Epithelial cell of proximal tubule (primary cell): ENCODE results near the gene TTLL13. TPM values are rescaled to one million over a fixed set of nuclear protein-coding genes. Genes with fewer than 3 reads are reported as not detected.

Source experiments
- DNase-seq: peaks from one replicate; pipeline ENCODE4 v3.0.0-alpha.2; 2011; ENCODE audit warnings: low read depth
- H3K4me3 ChIP-seq: 2 replicates; pipeline ENCODE4 v1.5.1; 2011; ENCODE audit warnings: low read depth, mild to moderate bottlenecking, low read length
- CTCF ChIP-seq: conservative IDR thresholded peaks from 2 replicates; pipeline ENCODE4 v1.5.1; 2012; ENCODE audit warnings: low read depth, mild to moderate bottlenecking, low read length
- total RNA-seq: library from RNA; depleted of rRNA; stranded (reverse); fragments of >200 nt; gene quantifications from 2 replicates; pipeline ENCODE4 v1.2.3, GENCODE V29; 2015

Gene TTLL13
- total RNA-seq, 1 donor from 2014 or later = not detected

DNA sequence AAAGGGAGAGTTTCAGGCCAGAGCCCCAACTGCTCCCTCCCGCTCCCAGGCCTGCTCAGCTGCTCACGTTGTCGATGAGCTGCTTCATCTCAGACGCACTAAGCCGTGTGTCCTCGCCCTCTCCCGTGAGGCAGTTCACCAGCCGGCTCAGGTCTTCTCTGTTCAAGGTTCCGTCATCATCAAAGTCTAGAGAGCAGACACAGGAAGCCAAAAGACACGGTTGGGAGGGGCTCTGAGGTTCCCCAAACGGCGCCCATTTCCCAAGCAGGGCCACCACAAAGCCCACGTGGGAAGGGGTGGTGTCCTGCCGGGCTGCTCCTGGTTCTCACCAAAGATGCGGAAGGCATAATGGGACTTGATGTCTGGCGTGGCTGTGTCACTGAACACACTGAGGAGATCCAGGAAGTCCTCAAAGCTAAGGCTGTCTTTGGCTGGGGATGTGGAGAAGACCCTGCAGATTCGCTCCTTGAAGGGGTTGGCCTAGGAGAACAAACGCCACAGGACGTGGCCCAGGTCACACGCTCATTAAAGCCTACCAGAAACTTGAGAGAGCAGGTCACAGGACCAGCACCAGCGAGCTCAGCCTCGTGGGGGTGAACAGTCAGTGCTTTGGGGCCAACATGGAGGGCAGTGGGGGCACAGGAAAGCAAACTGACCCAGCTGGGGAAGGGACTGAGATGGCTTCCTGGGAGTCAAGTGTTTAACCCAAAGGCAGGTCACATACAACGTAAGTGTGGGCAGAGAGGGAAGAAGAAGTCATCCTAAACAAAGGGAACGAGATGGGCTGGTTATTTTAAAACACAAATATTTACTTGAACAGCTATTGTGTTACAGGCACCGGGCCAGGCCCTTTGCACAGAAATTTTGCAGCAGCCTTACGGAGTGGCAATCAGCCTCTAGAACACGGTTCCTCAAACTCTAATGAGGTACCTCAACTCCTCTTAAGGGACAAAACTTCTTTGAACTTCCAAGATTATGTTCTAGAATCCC lies 18.0 kb upstream of the TTLL13 start:
- H3K4me3 ChIP-seq = peak overlapping the region; percentile 94
- DNase-seq = no peak
- no peak for TF ChIP-seq CTCF

GRCh38 chr15:90232196-90232595 lies 17.2 kb upstream of the TTLL13 start:
- H3K4me3 ChIP-seq = peak overlapping the region; percentile 94
- no peak for TF ChIP-seq CTCF
- DNase-seq = no peak

GRCh38 chr15:90232941-90233386 lies 16.4 kb upstream of the TTLL13 start:
- DNase-seq = peak; percentile 53
- TF ChIP-seq CTCF = peak; percentile 58
- peak overlapping the region; percentile 94 for H3K4me3 ChIP-seq

GRCh38 chr15:90233387-90234095 lies 15.8 kb upstream of the TTLL13 start, which contains the start of gene CIB1:
Gene CIB1, minus strand, starts transcription at chr15:90233941. Its CDS starts 56 bp downstream, at chr15:90233885.
- H3K4me3 ChIP-seq = peak within 1 kb of the TSS; percentile 94
- no peak for TF ChIP-seq CTCF
- no peak for DNase-seq

GRCh38 chr15:90234096-90234988 lies 15.0 kb upstream of the TTLL13 start, which contains the start of gene GDPGP1:
Gene GDPGP1, plus strand, starts transcription at chr15:90234209. Its CDS starts 6,700 bp downstream, at chr15:90240909.
- H3K4me3 ChIP-seq = peak within 1 kb of the TSS; percentile 94
- no peak for TF ChIP-seq CTCF

GRCh38 chr15:90239371-90239770 lies 10.0 kb upstream of the TTLL13 start:
- H3K4me3 ChIP-seq = no peak overlapping the region
- DNase-seq = no peak
- no peak for TF ChIP-seq CTCF

More at GRCh38 chr15:90234096-90234988, 15.0 kb upstream of the TTLL13 start, which contains the start of gene GDPGP1:
- no peak for DNase-seq
